Subcutaneous adipose tissue (tissue), 4 donors: ENCODE results near the gene AATF. TPM values are rescaled to one million over a fixed set of nuclear protein-coding genes. Genes with fewer than 3 reads are reported as not detected.

Source experiments
- total RNA-seq, 4 donors: library from RNA; depleted of rRNA; stranded (reverse); fragments of >200 nt; gene quantifications; one replicate each; pipeline ENCODE4 v1.1.0, GENCODE V29; 2016
- TF ChIP-seq, protein P1 (sequence below): fragments of 450-650 bp; IDR thresholded peaks from one replicate; pipeline ENCODE4 v1.5.1; 2016; ENCODE audit warnings: low read depth, mild to moderate bottlenecking, control low read depth, antibody characterized with exemption, moderate library complexity

AATF gene
- total RNA-seq, 4 donors from 2014 or later, result 25.3 to 38.3 (median 29.1) TPM

- TF ChIP-seq, protein P1, sequence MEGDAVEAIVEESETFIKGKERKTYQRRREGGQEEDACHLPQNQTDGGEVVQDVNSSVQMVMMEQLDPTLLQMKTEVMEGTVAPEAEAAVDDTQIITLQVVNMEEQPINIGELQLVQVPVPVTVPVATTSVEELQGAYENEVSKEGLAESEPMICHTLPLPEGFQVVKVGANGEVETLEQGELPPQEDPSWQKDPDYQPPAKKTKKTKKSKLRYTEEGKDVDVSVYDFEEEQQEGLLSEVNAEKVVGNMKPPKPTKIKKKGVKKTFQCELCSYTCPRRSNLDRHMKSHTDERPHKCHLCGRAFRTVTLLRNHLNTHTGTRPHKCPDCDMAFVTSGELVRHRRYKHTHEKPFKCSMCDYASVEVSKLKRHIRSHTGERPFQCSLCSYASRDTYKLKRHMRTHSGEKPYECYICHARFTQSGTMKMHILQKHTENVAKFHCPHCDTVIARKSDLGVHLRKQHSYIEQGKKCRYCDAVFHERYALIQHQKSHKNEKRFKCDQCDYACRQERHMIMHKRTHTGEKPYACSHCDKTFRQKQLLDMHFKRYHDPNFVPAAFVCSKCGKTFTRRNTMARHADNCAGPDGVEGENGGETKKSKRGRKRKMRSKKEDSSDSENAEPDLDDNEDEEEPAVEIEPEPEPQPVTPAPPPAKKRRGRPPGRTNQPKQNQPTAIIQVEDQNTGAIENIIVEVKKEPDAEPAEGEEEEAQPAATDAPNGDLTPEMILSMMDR, result no peak
Measured at GRCh38 chr17:37041932-37042331, 93.2 kb downstream of the AATF start.

- TF ChIP-seq, protein P1, result no peak
Measured at GRCh38 chr17:37043201-37043600, 94.4 kb downstream of the AATF start.

DNA sequence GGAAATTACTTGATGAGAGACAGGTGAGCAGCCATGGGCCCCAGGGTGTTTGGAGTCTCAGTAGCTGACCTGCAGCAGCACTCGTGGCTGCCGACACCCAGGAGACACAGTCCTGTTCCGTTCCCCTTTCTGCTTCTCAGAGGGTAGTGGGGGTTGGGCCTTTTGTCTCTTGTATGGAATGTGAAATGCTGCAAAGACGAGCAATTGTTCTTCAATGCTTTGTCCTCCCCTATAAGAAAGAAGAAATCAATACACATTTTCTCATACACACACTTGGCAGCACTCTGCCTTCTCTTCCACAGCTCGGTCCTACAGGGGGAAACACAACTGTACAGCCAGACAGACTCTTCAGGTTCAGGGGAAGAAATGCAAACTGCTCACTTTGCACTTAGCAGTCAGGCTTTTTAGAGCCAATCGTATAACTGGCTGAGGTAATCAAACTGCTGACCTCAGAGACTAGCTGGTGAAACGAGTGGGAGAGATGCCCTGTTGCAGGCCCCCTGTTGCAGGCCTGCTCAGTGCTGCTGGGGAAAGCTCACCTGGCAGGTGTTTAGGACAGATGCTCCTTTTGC lies 96.7 kb downstream of the AATF start:
- TF ChIP-seq, protein P1, result no peak

GRCh38 chr17:37047631-37048104 lies 98.9 kb downstream of the AATF start:
- TF ChIP-seq, protein P1, result no peak

GRCh38 chr17:37048811-37049210 lies 100.1 kb downstream of the AATF start:
- TF ChIP-seq, protein P1, result no peak

DNA sequence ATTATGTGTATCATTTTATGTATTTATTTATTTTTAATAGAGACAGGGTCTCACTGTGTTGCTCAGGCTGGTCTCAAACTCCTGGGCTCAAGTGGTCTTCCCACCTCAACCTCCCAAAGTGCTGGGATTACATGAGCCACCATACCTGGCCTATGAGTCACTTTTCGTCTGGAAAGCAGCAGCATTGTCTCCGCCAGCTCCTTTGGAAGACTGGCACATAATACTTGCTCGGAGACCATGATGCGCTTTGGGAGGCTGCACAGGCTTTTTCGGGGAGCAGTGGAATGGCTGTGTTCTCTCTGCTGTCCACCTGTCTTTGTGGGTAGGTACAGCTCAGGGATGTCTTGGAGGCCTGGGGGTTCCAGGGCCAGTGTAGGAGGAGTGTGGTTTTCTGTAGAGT lies 102.2 kb downstream of the AATF start:
- TF ChIP-seq, protein P1, result no peak

- TF ChIP-seq, protein P1, result no peak
Measured at GRCh38 chr17:37051381-37051780, 102.6 kb downstream of the AATF start.
